Left ventricle myocardium inferior (tissue), 1 donor: ENCODE measurements around the gene TCFL5. TPM values are rescaled to one million over a fixed set of nuclear protein-coding genes. Genes with fewer than 3 reads are reported as not detected.

ENCODE experiments used
- DNase-seq: peaks from one replicate; pipeline ENCODE4 v3.0.0-alpha.2; 2020
- H3K27ac ChIP-seq: fragments of 200-600 bp; replicated peaks from 2 replicates; pipeline ENCODE4 v1.8.0; 2021
- H3K27me3 ChIP-seq: fragments of 200-600 bp; 2 replicates; pipeline ENCODE4 v1.8.0; 2021; ENCODE audit warnings: low read depth
- H3K36me3 ChIP-seq: fragments of 200-600 bp; 2 replicates; pipeline ENCODE4 v1.8.0; 2021
- H3K4me1 ChIP-seq: fragments of 200-600 bp; 2 replicates; pipeline ENCODE4 v1.8.0; 2021
- H3K4me3 ChIP-seq: fragments of 200-600 bp; 2 replicates; pipeline ENCODE4 v1.8.0; 2021; ENCODE audit warnings: mild to moderate bottlenecking, moderate library complexity
- H3K9me3 ChIP-seq: fragments of 200-600 bp; replicated peaks from 2 replicates; pipeline ENCODE4 v1.8.0; 2021
- CTCF ChIP-seq: fragments of 200-600 bp; IDR thresholded peaks from 2 replicates; pipeline ENCODE4 v1.8.0; 2021; ENCODE audit warnings: antibody characterized with exemption, mild to moderate bottlenecking, borderline replicate concordance
- intact Hi-C: fragments of 100-400 bp; cut with micrococcal nuclease; formaldehyde crosslinking; loops from one replicate; pipeline ENCODE4 v1.11.0; 2022
- total RNA-seq: library from RNA; stranded (reverse); fragmentation: NEBNext Ultra II Directional; extraction: Animal tissue kit (Norgen Biotek cat#: 25700); gene quantifications from one replicate; pipeline ENCODE4 v1.2.1, GENCODE V29; 2021
- donor health status: DM: no; HTN: yes; CAD: no; lungs with severe emphysema.

TCFL5 gene
- total RNA-seq, 1 donor from 2014 or later: 6.6 TPM

GRCh38 chr20:62886709-62887058, 25.1 kb upstream of the TCFL5 start:
- H3K4me1 ChIP-seq: peaks cover 13% of the 10 kb centered on the region
- no peak overlapping the region for H3K4me3 ChIP-seq
- intact Hi-C loops: no loop called here
- no peaks in the 10 kb centered on the region for H3K27me3 ChIP-seq
- DNase-seq: no peak
- TF ChIP-seq CTCF: no peak
- H3K9me3 ChIP-seq: no peaks in the 10 kb centered on the region
- no peak overlapping the region for H3K27ac ChIP-seq
- peaks cover 54% of the 10 kb centered on the region for H3K36me3 ChIP-seq

GRCh38 chr20:62885896-62886708, 24.5 kb upstream of the TCFL5 start:
- no peaks in the 10 kb centered on the region for H3K27me3 ChIP-seq
- no peak for DNase-seq
- no peaks in the 10 kb centered on the region for H3K9me3 ChIP-seq
- intact Hi-C loops: no loop called here
- TF ChIP-seq CTCF: no peak
- peaks cover 13% of the 10 kb centered on the region for H3K4me1 ChIP-seq
- H3K4me3 ChIP-seq: no peak overlapping the region
- peaks cover 54% of the 10 kb centered on the region for H3K36me3 ChIP-seq
- H3K27ac ChIP-seq: no peak overlapping the region

GRCh38 chr20:62885046-62885895, 23.6 kb upstream of the TCFL5 start:
- no peak for TF ChIP-seq CTCF
- H3K36me3 ChIP-seq: peaks cover 54% of the 10 kb centered on the region
- intact Hi-C loops: no loop called here
- H3K4me3 ChIP-seq: no peak overlapping the region
- peaks cover 13% of the 10 kb centered on the region for H3K4me1 ChIP-seq
- no peak overlapping the region for H3K27ac ChIP-seq
- no peaks in the 10 kb centered on the region for H3K27me3 ChIP-seq
- no peak for DNase-seq
- H3K9me3 ChIP-seq: no peaks in the 10 kb centered on the region

GRCh38 chr20:62884556-62884955, 22.9 kb upstream of the TCFL5 start:
- intact Hi-C loops: no loop called here
- Histone ChIP-seq H3K9me3 (no peaks in the 10 kb centered on the region), H3K4me1 (peaks cover 13% of the 10 kb centered on the region), H3K36me3 (peaks cover 54% of the 10 kb centered on the region), H3K27me3 (no peaks in the 10 kb centered on the region), H3K27ac (no peak overlapping the region), H3K4me3 (no peak overlapping the region)
- no peak for TF ChIP-seq CTCF
- DNase-seq: no peak

GRCh38 chr20:62882426-62882825, 20.8 kb upstream of the TCFL5 start:
- H3K27me3 ChIP-seq: no peaks in the 10 kb centered on the region
- no peaks in the 10 kb centered on the region for H3K9me3 ChIP-seq
- H3K4me1 ChIP-seq: peaks cover 11% of the 10 kb centered on the region
- intact Hi-C loops: no loop called here
- H3K36me3 ChIP-seq: peaks cover 35% of the 10 kb centered on the region
- TF ChIP-seq CTCF: no peak
- H3K27ac ChIP-seq: no peak overlapping the region
- no peak for DNase-seq
- no peak overlapping the region for H3K4me3 ChIP-seq
